Measurements from ENCODE around the gene TNFAIP8L1. TPM values are rescaled to one million over a fixed set of nuclear protein-coding genes. Genes with fewer than 3 reads are reported as not detected.

TNFAIP8L1 gene
- polyA plus RNA-seq, 3 donors from 2014 or later: 2.4 to 14.1 (median 5.2) TPM

GRCh38 chr19:4682417-4683200 is 43.3 kb downstream of the TNFAIP8L1 start:
- no peak for DNase-seq
- Mint-ChIP-seq H3K27ac (no peak overlapping the region), H3K4me3 (no peak overlapping the region), H3K9me3 (no peaks in the 10 kb centered on the region), H3K27me3 (ENCODE audit: low read depth in 3 of 3) (peaks cover 0 to 2% (median 0%) of the 10 kb centered on the region in 3 donors), H3K4me1 (no peaks in the 10 kb centered on the region), H3K36me3 (peaks cover 0 to 4% (median 4%) of the 10 kb centered on the region in 3 donors)

GRCh38 chr19:4684312-4685095 is 45.2 kb downstream of the TNFAIP8L1 start:
- Mint-ChIP-seq H3K36me3 (peaks cover 0 to 4% (median 4%) of the 10 kb centered on the region in 3 donors), H3K27ac (no peak overlapping the region), H3K4me3 (no peak overlapping the region), H3K27me3 (ENCODE audit: low read depth in 3 of 3) (peaks cover 0 to 2% (median 0%) of the 10 kb centered on the region in 3 donors), H3K4me1 (no peaks in the 10 kb centered on the region), H3K9me3 (no peaks in the 10 kb centered on the region)
- no peak for DNase-seq

- no peaks in the 10 kb centered on the region for H3K4me1 Mint-ChIP-seq
- H3K36me3 Mint-ChIP-seq: peaks cover 4 to 10% (median 4%) of the 10 kb centered on the region in 3 donors
- H3K27me3 Mint-ChIP-seq (ENCODE audit: low read depth in 3 of 3): no peaks in the 10 kb centered on the region
- no peak for DNase-seq
- H3K9me3 Mint-ChIP-seq: no peaks in the 10 kb centered on the region
- H3K27ac Mint-ChIP-seq: peak overlapping the region in 1 of 6 donors; percentile 64
- no peak overlapping the region for H3K4me3 Mint-ChIP-seq
Measured at GRCh38 chr19:4686700-4687099, 47.4 kb downstream of the TNFAIP8L1 start.

GRCh38 chr19:4687396-4687795 is 48.1 kb downstream of the TNFAIP8L1 start:
- H3K4me1 Mint-ChIP-seq: peaks cover 0 to 2% of the 10 kb centered on the region in 2 donors
- H3K9me3 Mint-ChIP-seq: no peaks in the 10 kb centered on the region
- DNase-seq: no peak
- peaks cover 4 to 14% (median 7%) of the 10 kb centered on the region in 3 donors for H3K36me3 Mint-ChIP-seq
- H3K27ac Mint-ChIP-seq: no peak overlapping the region
- no peak overlapping the region for H3K4me3 Mint-ChIP-seq
- no peaks in the 10 kb centered on the region for H3K27me3 Mint-ChIP-seq (ENCODE audit: low read depth in 3 of 3)

GRCh38 chr19:4688587-4688986 is 49.3 kb downstream of the TNFAIP8L1 start:
- DNase-seq: no peak
- H3K36me3 Mint-ChIP-seq: peaks cover 4 to 19% (median 7%) of the 10 kb centered on the region in 3 donors
- H3K27me3 Mint-ChIP-seq (ENCODE audit: low read depth in 3 of 3): no peaks in the 10 kb centered on the region
- H3K4me3 Mint-ChIP-seq: no peak overlapping the region
- no peaks in the 10 kb centered on the region for H3K9me3 Mint-ChIP-seq
- H3K27ac Mint-ChIP-seq: no peak overlapping the region
- H3K4me1 Mint-ChIP-seq: peaks cover 0 to 2% of the 10 kb centered on the region in 2 donors

- no peaks in the 10 kb centered on the region for H3K27me3 Mint-ChIP-seq (ENCODE audit: low read depth in 3 of 3)
- H3K4me3 Mint-ChIP-seq: no peak overlapping the region
- H3K4me1 Mint-ChIP-seq: peaks cover 0 to 2% of the 10 kb centered on the region in 2 donors
- H3K9me3 Mint-ChIP-seq: no peaks in the 10 kb centered on the region
- DNase-seq: no peak
- no peak overlapping the region for H3K27ac Mint-ChIP-seq
- H3K36me3 Mint-ChIP-seq: peaks cover 10 to 22% (median 12%) of the 10 kb centered on the region in 3 donors
Measured at GRCh38 chr19:4689403-4689802, 50.1 kb downstream of the TNFAIP8L1 start.

- Mint-ChIP-seq H3K36me3 (peaks cover 14 to 27% (median 14%) of the 10 kb centered on the region in 3 donors), H3K4me1 (peaks cover 0 to 2% of the 10 kb centered on the region in 2 donors), H3K27ac (peak overlapping the region in 3 of 6 donors; percentile 21 to 78 (median 49)), H3K27me3 (ENCODE audit: low read depth in 3 of 3) (no peaks in the 10 kb centered on the region), H3K9me3 (no peaks in the 10 kb centered on the region), H3K4me3 (no peak overlapping the region)
- DNase-seq: no peak
Measured at GRCh38 chr19:4690361-4690760, 51.0 kb downstream of the TNFAIP8L1 start.

- peaks cover 14 to 27% (median 14%) of the 10 kb centered on the region in 3 donors for H3K36me3 Mint-ChIP-seq
- no peak overlapping the region for H3K27ac Mint-ChIP-seq
- H3K27me3 Mint-ChIP-seq (ENCODE audit: low read depth in 3 of 3): no peaks in the 10 kb centered on the region
- peaks cover 0 to 2% of the 10 kb centered on the region in 2 donors for H3K4me1 Mint-ChIP-seq
- no peak for DNase-seq
- no peak overlapping the region for H3K4me3 Mint-ChIP-seq
- no peaks in the 10 kb centered on the region for H3K9me3 Mint-ChIP-seq
Measured at GRCh38 chr19:4691373-4691772, 52.1 kb downstream of the TNFAIP8L1 start.

GRCh38 chr19:4692251-4693077 is 53.1 kb downstream of the TNFAIP8L1 start:
- Mint-ChIP-seq H3K9me3 (no peaks in the 10 kb centered on the region), H3K36me3 (peaks cover 10 to 31% (median 14%) of the 10 kb centered on the region in 3 donors), H3K4me3 (no peak overlapping the region), H3K4me1 (peaks cover 0 to 2% of the 10 kb centered on the region in 2 donors), H3K27me3 (ENCODE audit: low read depth in 3 of 3) (no peaks in the 10 kb centered on the region), H3K27ac (peak overlapping the region in 1 of 6 donors; percentile 16)
- no peak for DNase-seq

- peaks cover 0 to 2% of the 10 kb centered on the region in 2 donors for H3K4me1 Mint-ChIP-seq
- H3K27ac Mint-ChIP-seq: no peak overlapping the region
- H3K27me3 Mint-ChIP-seq (ENCODE audit: low read depth in 3 of 3): no peaks in the 10 kb centered on the region
- DNase-seq: no peak
- H3K36me3 Mint-ChIP-seq: peaks cover 10 to 35% (median 14%) of the 10 kb centered on the region in 3 donors
- no peak overlapping the region for H3K4me3 Mint-ChIP-seq
- no peaks in the 10 kb centered on the region for H3K9me3 Mint-ChIP-seq
Measured at GRCh38 chr19:4693078-4693350, 53.7 kb downstream of the TNFAIP8L1 start.

GRCh38 chr19:4693471-4694121 is 54.3 kb downstream of the TNFAIP8L1 start:
- Mint-ChIP-seq H3K9me3 (no peaks in the 10 kb centered on the region), H3K27ac (peak overlapping the region in 3 of 6 donors; percentile 24 to 73 (median 71)), H3K4me1 (peaks cover 0 to 2% of the 10 kb centered on the region in 2 donors), H3K36me3 (peaks cover 10 to 37% (median 14%) of the 10 kb centered on the region in 3 donors), H3K4me3 (no peak overlapping the region), H3K27me3 (ENCODE audit: low read depth in 3 of 3) (no peaks in the 10 kb centered on the region)
- DNase-seq: no peak

- Mint-ChIP-seq H3K4me3 (no peak overlapping the region), H3K9me3 (no peaks in the 10 kb centered on the region), H3K27me3 (ENCODE audit: low read depth in 3 of 3) (no peaks in the 10 kb centered on the region), H3K36me3 (peaks cover 10 to 38% (median 14%) of the 10 kb centered on the region in 3 donors), H3K4me1 (peaks cover 0 to 2% of the 10 kb centered on the region in 2 donors), H3K27ac (no peak overlapping the region)
- DNase-seq: no peak
Measured at GRCh38 chr19:4694211-4694987, 55.1 kb downstream of the TNFAIP8L1 start.
